Measurements from ENCODE around the gene SGCD.

DNA sequence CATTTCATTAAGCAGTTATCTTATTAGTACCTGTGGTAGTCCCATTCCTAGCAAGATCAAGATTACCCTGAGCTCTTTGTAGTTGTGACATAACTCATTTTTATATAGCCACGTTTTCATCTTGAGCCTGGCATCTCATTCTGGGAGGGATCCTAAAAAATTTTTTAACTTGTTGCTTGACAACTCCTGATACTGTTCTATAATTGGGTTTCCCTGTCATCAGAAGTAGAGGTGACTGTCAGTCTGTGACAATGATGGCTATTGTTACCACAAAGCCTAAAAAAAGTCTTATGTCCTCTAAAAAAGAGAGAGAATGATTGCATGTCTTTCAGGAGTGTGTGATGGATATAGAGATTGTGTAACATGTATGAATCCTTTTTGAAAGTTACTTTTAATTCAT is 164.8 kb downstream of the SGCD start:
- no peak for TF ChIP-seq CTCF (IDR thresholded peaks at IDR 0.05 in 2 of 3, conservative IDR thresholded peaks at IDR 0.05 in 1 of 3; ENCODE audit: borderline replicate concordance in 1 of 3, insufficient read depth in 1 of 3, low read depth in 2 of 3, low read length in 2 of 3)
- no peak for TF ChIP-seq REST (IDR thresholded peaks at IDR 0.05; ENCODE audit: low read depth)

All from HCT116 (cell line).